Measurements from ENCODE around the gene DPEP2NB. TPM values are rescaled to one million over a fixed set of nuclear protein-coding genes. Genes with fewer than 3 reads are reported as not detected.
A peak's percentile ranks its signal among the peaks of the same experiment; 100 is the strongest.
"Not testable (repeated sequence)": the region's sequence is repeated elsewhere in the genome, so short reads cannot be mapped to it uniquely, and the experiment has no call there.

The DPEP2NB gene
- total RNA-seq, 1 experiment from 2014 or later = not detected

GRCh38 chr16:68019167-68019680 is 3.5 kb upstream of the DPEP2NB start:
- no peak for DNase-seq (ENCODE audit: low read depth)

- no peak for DNase-seq (ENCODE audit: low read depth)
Observed at GRCh38 chr16:68013440-68013839, 2.3 kb downstream of the DPEP2NB start.

GRCh38 chr16:68009872-68010271 is 5.8 kb downstream of the DPEP2NB start:
- not testable (repeated sequence) for DNase-seq (ENCODE audit: low read depth)

- DNase-seq (ENCODE audit: low read depth) = no peak
Observed at GRCh38 chr16:68009157-68009735, 6.5 kb downstream of the DPEP2NB start.

GRCh38 chr16:68005786-68006286 is 9.9 kb downstream of the DPEP2NB start:
- DNase-seq (ENCODE audit: low read depth) = no peak

GRCh38 chr16:68005211-68005610 is 10.5 kb downstream of the DPEP2NB start:
- no peak for DNase-seq (ENCODE audit: low read depth)

- DNase-seq (ENCODE audit: low read depth) = no peak
Observed at GRCh38 chr16:68003031-68003430, 12.7 kb downstream of the DPEP2NB start.

- DNase-seq (ENCODE audit: low read depth) = no peak
Observed at GRCh38 chr16:68000450-68000849, 15.3 kb downstream of the DPEP2NB start.

GRCh38 chr16:67999985-68000384 is 15.7 kb downstream of the DPEP2NB start:
- no peak for DNase-seq (ENCODE audit: low read depth)

GRCh38 chr16:67998779-67999688 is 16.7 kb downstream of the DPEP2NB start, which contains the start of gene DPEP2:
TSS of gene DPEP2 (minus strand) at chr16:67999484. CDS start at chr16:67993212, 6,272 bp downstream.
- DNase-seq (ENCODE audit: low read depth) = not testable (repeated sequence)

- not testable (repeated sequence) for DNase-seq (ENCODE audit: low read depth)
Observed at GRCh38 chr16:67998231-67998778, 17.4 kb downstream of the DPEP2NB start.

GRCh38 chr16:67996666-67997065 is 19.0 kb downstream of the DPEP2NB start:
- DNase-seq (ENCODE audit: low read depth) = no peak

- DNase-seq (ENCODE audit: low read depth) = no peak
Observed at GRCh38 chr16:67995423-67995822, 20.3 kb downstream of the DPEP2NB start.

- not testable (repeated sequence) for DNase-seq (ENCODE audit: low read depth)
Observed at GRCh38 chr16:67994040-67994408, 21.7 kb downstream of the DPEP2NB start.

GRCh38 chr16:67993207-67994039 is 22.3 kb downstream of the DPEP2NB start:
- peak; percentile 65 for DNase-seq (ENCODE audit: low read depth)

GRCh38 chr16:67992661-67993206 is 23.0 kb downstream of the DPEP2NB start:
- DNase-seq (ENCODE audit: low read depth) = no peak

GRCh38 chr16:67990018-67990386 is 25.7 kb downstream of the DPEP2NB start:
- no peak for DNase-seq (ENCODE audit: low read depth)

GRCh38 chr16:67989322-67990017 is 26.2 kb downstream of the DPEP2NB start:
- DNase-seq (ENCODE audit: low read depth) = no peak

- no peak for DNase-seq (ENCODE audit: low read depth)
Observed at GRCh38 chr16:67988675-67989074, 27.0 kb downstream of the DPEP2NB start.

Data from HT1080 (cell line).